Neural cell (in vitro differentiated cells): ENCODE data around the gene LILRA1. TPM values are rescaled to one million over a fixed set of nuclear protein-coding genes. Genes with fewer than 3 reads are reported as not detected.

Source experiments
- H2AFZ ChIP-seq: fragments of 200-600, 300-800 bp; sonication (generic), shearing (Covaris generic); 2 replicates; pipeline ENCODE4 v1.6.0; 2014; ENCODE audit warnings: low read depth, mild to moderate bottlenecking, antibody characterized with exemption, low read length, moderate library complexity
- H3F3A ChIP-seq: fragments of 200-600 bp; shearing (Covaris generic); 2 replicates; pipeline ENCODE4 v1.6.1; 2016; ENCODE audit warnings: mild to moderate bottlenecking, moderate library complexity, mixed read lengths, antibody characterized with exemption, low read length; ENCODE audit not compliant: insufficient read depth, poor library complexity, severe bottlenecking
- H3K27ac ChIP-seq: fragments of 200-600, 300-800 bp; sonication (generic), shearing (Covaris generic); 2 replicates; pipeline ENCODE4 v1.5.1; 2014; ENCODE audit warnings: mild to moderate bottlenecking, low read length, moderate library complexity
- H3K27me3 ChIP-seq: fragments of 300-800, 200-600 bp; sonication (generic), shearing (Covaris generic); 2 replicates; pipeline ENCODE4 v1.6.0; 2014; ENCODE audit warnings: mild to moderate bottlenecking, low read depth, low read length, moderate library complexity; ENCODE audit not compliant: insufficient read depth
- H3K36me3 ChIP-seq: fragments of 300-800, 200-600 bp; sonication (generic), shearing (Covaris generic); 2 replicates; pipeline ENCODE4 v1.5.1; 2014; ENCODE audit warnings: mild to moderate bottlenecking, antibody characterized with exemption, low read length, moderate library complexity; ENCODE audit not compliant: insufficient read depth
- H3K4me2 ChIP-seq: fragments of 300-800, 200-600 bp; sonication (generic), shearing (Covaris generic); 2 replicates; pipeline ENCODE4 v1.6.0; 2014; ENCODE audit warnings: mild to moderate bottlenecking, low read length
- H3K4me3 ChIP-seq: fragments of 300-800, 200-600 bp; sonication (generic), shearing (Covaris generic); 2 replicates; pipeline ENCODE4 v1.5.1; 2014; ENCODE audit warnings: mild to moderate bottlenecking, low read length, moderate library complexity
- H3K79me2 ChIP-seq: fragments of 200-600 bp; shearing (Covaris generic); replicated peaks from 2 replicates; pipeline ENCODE4 v1.6.0; 2014; ENCODE audit warnings: mild to moderate bottlenecking, low read length, moderate library complexity; ENCODE audit not compliant: insufficient read depth
- H3K9ac ChIP-seq: fragments of 300-800, 200-600 bp; sonication (generic), shearing (Covaris generic); 2 replicates; pipeline ENCODE4 v1.6.1; 2016; ENCODE audit warnings: mild to moderate bottlenecking, low read length, mixed read lengths
- H3K9me2 ChIP-seq: fragments of 200-600 bp; shearing (Covaris generic); 2 replicates; pipeline ENCODE4 v1.6.1; 2016; ENCODE audit warnings: mild to moderate bottlenecking, low read length, mixed read lengths; ENCODE audit not compliant: insufficient read depth
- H3K9me3 ChIP-seq: fragments of 200-600, 300-800 bp; sonication (generic), shearing (Covaris generic); 2 replicates; pipeline ENCODE4 v1.6.1; 2016; ENCODE audit warnings: mild to moderate bottlenecking, mixed run types, low read length, moderate library complexity, mixed read lengths
- H4K20me1 ChIP-seq: fragments of 200-600 bp; shearing (Covaris generic); 2 replicates; pipeline ENCODE4 v1.6.1; 2016; ENCODE audit warnings: mild to moderate bottlenecking, mixed run types; ENCODE audit not compliant: insufficient read depth
- CTCF ChIP-seq: fragments of 450-650 bp; IDR thresholded peaks from 2 replicates; pipeline ENCODE4 v1.5.1; 2014; ENCODE audit warnings: antibody characterized with exemption, mild to moderate bottlenecking, moderate library complexity; ENCODE audit not compliant: poor library complexity, severe bottlenecking
- EP300 ChIP-seq: fragments of 450-650 bp; conservative IDR thresholded peaks from 2 replicates; pipeline ENCODE4 v1.6.1; 2014; ENCODE audit warnings: antibody characterized with exemption, mild to moderate bottlenecking, moderate library complexity; ENCODE audit not compliant: poor library complexity, severe bottlenecking
- EZH2 ChIP-seq: fragments of 200-600, 300-800 bp; shearing (Covaris generic), sonication (generic); IDR thresholded peaks from 2 replicates; pipeline ENCODE4 v1.6.1; 2014; ENCODE audit warnings: antibody characterized with exemption, low read length, borderline replicate concordance, mild to moderate bottlenecking; ENCODE audit not compliant: insufficient read depth, poor library complexity, severe bottlenecking
- MXI1 ChIP-seq: fragments of 450-650 bp; conservative IDR thresholded peaks from 2 replicates; pipeline ENCODE4 v1.6.1; 2014; ENCODE audit warnings: antibody characterized with exemption, mild to moderate bottlenecking; ENCODE audit not compliant: poor library complexity, severe bottlenecking
- POLR2AphosphoS5 ChIP-seq: IDR thresholded peaks from 2 replicates; pipeline ENCODE4 v1.6.1; 2012
- RAD21 ChIP-seq: fragments of 450-650 bp; conservative IDR thresholded peaks from 2 replicates; pipeline ENCODE4 v1.6.1; 2014; ENCODE audit warnings: antibody characterized with exemption, mild to moderate bottlenecking, moderate library complexity
- SMC3 ChIP-seq: fragments of 450-650 bp; conservative IDR thresholded peaks from 2 replicates; pipeline ENCODE4 v1.6.1; 2014; ENCODE audit warnings: antibody characterized with exemption, mild to moderate bottlenecking, moderate library complexity; ENCODE audit not compliant: poor library complexity
- TAF1 ChIP-seq: IDR thresholded peaks from 2 replicates; pipeline ENCODE4 v1.6.1; 2012; ENCODE audit warnings: low read depth
- polyA plus RNA-seq: library from polyadenylated mRNA; depleted of rRNA; stranded (reverse); fragments of >200 nt; gene quantifications from 2 replicates; pipeline ENCODE4 v1.2.3, GENCODE V29; 2014
- TF ChIP-seq, protein P1 (sequence below): IDR thresholded peaks from 2 replicates; pipeline ENCODE4 v1.6.1; 2012; ENCODE audit warnings: borderline replicate concordance

Gene LILRA1
- polyA plus RNA-seq, 1 donor from 2014 or later = not detected

GRCh38 chr19:54558339-54558738, 35.1 kb upstream of the LILRA1 start:
- Histone ChIP-seq H3F3A (no peaks in the 10 kb centered on the region), H3K79me2 (no peaks in the 10 kb centered on the region), H3K9me3 (no peaks in the 10 kb centered on the region), H3K27ac (no peak overlapping the region), H2AFZ (no peak overlapping the region), H3K4me2 (no peak overlapping the region), H3K9me2 (no peaks in the 10 kb centered on the region), H3K27me3 (no peaks in the 10 kb centered on the region), H3K9ac (no peak overlapping the region), H3K36me3 (no peaks in the 10 kb centered on the region), H4K20me1 (no peaks in the 10 kb centered on the region), H3K4me3 (no peak overlapping the region)
- TF ChIP-seq TAF1 (no peak), SMC3 (no peak), EZH2 (no peak), POLR2AphosphoS5 (no peak), RAD21 (no peak), EP300 (no peak), CTCF (no peak), MXI1 (no peak)
- TF ChIP-seq, protein P1, sequence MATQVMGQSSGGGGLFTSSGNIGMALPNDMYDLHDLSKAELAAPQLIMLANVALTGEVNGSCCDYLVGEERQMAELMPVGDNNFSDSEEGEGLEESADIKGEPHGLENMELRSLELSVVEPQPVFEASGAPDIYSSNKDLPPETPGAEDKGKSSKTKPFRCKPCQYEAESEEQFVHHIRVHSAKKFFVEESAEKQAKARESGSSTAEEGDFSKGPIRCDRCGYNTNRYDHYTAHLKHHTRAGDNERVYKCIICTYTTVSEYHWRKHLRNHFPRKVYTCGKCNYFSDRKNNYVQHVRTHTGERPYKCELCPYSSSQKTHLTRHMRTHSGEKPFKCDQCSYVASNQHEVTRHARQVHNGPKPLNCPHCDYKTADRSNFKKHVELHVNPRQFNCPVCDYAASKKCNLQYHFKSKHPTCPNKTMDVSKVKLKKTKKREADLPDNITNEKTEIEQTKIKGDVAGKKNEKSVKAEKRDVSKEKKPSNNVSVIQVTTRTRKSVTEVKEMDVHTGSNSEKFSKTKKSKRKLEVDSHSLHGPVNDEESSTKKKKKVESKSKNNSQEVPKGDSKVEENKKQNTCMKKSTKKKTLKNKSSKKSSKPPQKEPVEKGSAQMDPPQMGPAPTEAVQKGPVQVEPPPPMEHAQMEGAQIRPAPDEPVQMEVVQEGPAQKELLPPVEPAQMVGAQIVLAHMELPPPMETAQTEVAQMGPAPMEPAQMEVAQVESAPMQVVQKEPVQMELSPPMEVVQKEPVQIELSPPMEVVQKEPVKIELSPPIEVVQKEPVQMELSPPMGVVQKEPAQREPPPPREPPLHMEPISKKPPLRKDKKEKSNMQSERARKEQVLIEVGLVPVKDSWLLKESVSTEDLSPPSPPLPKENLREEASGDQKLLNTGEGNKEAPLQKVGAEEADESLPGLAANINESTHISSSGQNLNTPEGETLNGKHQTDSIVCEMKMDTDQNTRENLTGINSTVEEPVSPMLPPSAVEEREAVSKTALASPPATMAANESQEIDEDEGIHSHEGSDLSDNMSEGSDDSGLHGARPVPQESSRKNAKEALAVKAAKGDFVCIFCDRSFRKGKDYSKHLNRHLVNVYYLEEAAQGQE = no peak

GRCh38 chr19:54560881-54561385, 32.5 kb upstream of the LILRA1 start:
- H3K27ac ChIP-seq = no peak overlapping the region
- H3K9me2 ChIP-seq = no peaks in the 10 kb centered on the region
- no peak overlapping the region for H3K9ac ChIP-seq
- H3F3A ChIP-seq = no peaks in the 10 kb centered on the region
- no peak overlapping the region for H3K4me2 ChIP-seq
- H3K36me3 ChIP-seq = no peaks in the 10 kb centered on the region
- H3K9me3 ChIP-seq = no peaks in the 10 kb centered on the region
- TF ChIP-seq CTCF (no peak), EZH2 (no peak), TAF1 (no peak), MXI1 (no peak), POLR2AphosphoS5 (no peak), EP300 (no peak), SMC3 (no peak), RAD21 (no peak)
- TF ChIP-seq, protein P1 = no peak
- H3K27me3 ChIP-seq = no peaks in the 10 kb centered on the region
- H3K4me3 ChIP-seq = no peak overlapping the region
- no peaks in the 10 kb centered on the region for H3K79me2 ChIP-seq
- no peak overlapping the region for H2AFZ ChIP-seq
- H4K20me1 ChIP-seq = no peaks in the 10 kb centered on the region
